ENCODE measurements around the gene IRAK3.

- TF ChIP-seq CTCF (IDR thresholded peaks at IDR 0.05) (no peak), POLR2A (IDR thresholded peaks at IDR 0.05) (no peak)
Observed at GRCh38 chr12:66244446-66244845, 55.4 kb downstream of the IRAK3 start.
